NCI-H1694 (cell line): ENCODE data around the gene NOS1AP.

ENCODE experiments used
- DNase-seq: peaks from one replicate; lab custom pipeline; 2025; lab: John Stamatoyannopoulos, UW

Gene NOS1AP

GRCh38 chr1:162138112-162138511, 68.6 kb downstream of the NOS1AP start:
- no peak for DNase-seq

GRCh38 chr1:162138599-162139181, 69.2 kb downstream of the NOS1AP start:
- no peak for DNase-seq

GRCh38 chr1:162139211-162139610, 69.7 kb downstream of the NOS1AP start:
- DNase-seq: no peak

GRCh38 chr1:162141281-162142054, 72.0 kb downstream of the NOS1AP start:
- DNase-seq: no peak

- DNase-seq: no peak
Measured at GRCh38 chr1:162142968-162143367, 73.5 kb downstream of the NOS1AP start.

GRCh38 chr1:162144268-162144667, 74.8 kb downstream of the NOS1AP start:
- no peak for DNase-seq

- no peak for DNase-seq
Measured at GRCh38 chr1:162144853-162145252, 75.4 kb downstream of the NOS1AP start.

GRCh38 chr1:162145280-162145965, 75.9 kb downstream of the NOS1AP start:
- DNase-seq: no peak

- DNase-seq: no peak
Measured at GRCh38 chr1:162145966-162146696, 76.6 kb downstream of the NOS1AP start.

GRCh38 chr1:162147760-162148159, 78.3 kb downstream of the NOS1AP start:
- no peak for DNase-seq

- DNase-seq: no peak
Measured at GRCh38 chr1:162150112-162150511, 80.6 kb downstream of the NOS1AP start.

- no peak for DNase-seq
Measured at GRCh38 chr1:162151900-162152829, 82.7 kb downstream of the NOS1AP start.

GRCh38 chr1:162153374-162153773, 83.9 kb downstream of the NOS1AP start:
- DNase-seq: no peak

GRCh38 chr1:162157469-162157868, 88.0 kb downstream of the NOS1AP start:
- no peak for DNase-seq

- DNase-seq: no peak
Measured at GRCh38 chr1:162158624-162159271, 89.3 kb downstream of the NOS1AP start.

- DNase-seq: no peak
Measured at GRCh38 chr1:162159515-162159914, 90.0 kb downstream of the NOS1AP start.

- DNase-seq: no peak
Measured at GRCh38 chr1:162161916-162162550, 92.5 kb downstream of the NOS1AP start.

GRCh38 chr1:162165528-162165927, 96.0 kb downstream of the NOS1AP start:
- peak; percentile 42 for DNase-seq

GRCh38 chr1:162166917-162167615, 97.6 kb downstream of the NOS1AP start:
- DNase-seq: peak; percentile 35

- peak; percentile 36 for DNase-seq
Measured at GRCh38 chr1:162168261-162168660, 98.8 kb downstream of the NOS1AP start.
